ENCODE measurements around the gene PTPRO.
"Not testable (repeated sequence)": the region's sequence is repeated elsewhere in the genome, so short reads cannot be mapped to it uniquely, and the experiment has no call there.

PTPRO gene

GRCh38 chr12:15608406-15608805 is 286.1 kb downstream of the PTPRO start:
- no peak for DNase-seq

- DNase-seq: no peak
Measured at GRCh38 chr12:15608941-15609340, 286.6 kb downstream of the PTPRO start.

DNA sequence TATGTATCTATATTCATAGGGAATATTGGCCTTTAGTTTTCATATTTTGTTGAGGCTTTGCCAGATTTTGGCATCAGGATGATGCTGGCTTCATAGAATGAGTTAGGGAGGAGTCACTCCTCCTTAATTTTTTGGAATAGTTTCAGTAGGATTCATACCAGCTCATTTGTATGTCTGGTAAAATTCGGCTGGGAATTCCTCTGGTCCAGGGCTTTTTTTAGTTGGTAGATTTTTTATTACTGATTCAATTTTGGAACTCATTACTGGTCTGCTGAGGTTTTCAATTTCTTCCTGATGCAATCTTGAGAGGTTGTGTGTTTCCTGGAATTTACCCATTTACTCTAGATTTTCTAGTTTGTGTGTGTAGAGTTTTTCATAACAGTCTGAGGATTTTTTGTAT is 291.7 kb downstream of the PTPRO start:
- DNase-seq: no peak

- DNase-seq: not testable (repeated sequence)
Measured at GRCh38 chr12:15616495-15616894, 294.2 kb downstream of the PTPRO start.

DNA sequence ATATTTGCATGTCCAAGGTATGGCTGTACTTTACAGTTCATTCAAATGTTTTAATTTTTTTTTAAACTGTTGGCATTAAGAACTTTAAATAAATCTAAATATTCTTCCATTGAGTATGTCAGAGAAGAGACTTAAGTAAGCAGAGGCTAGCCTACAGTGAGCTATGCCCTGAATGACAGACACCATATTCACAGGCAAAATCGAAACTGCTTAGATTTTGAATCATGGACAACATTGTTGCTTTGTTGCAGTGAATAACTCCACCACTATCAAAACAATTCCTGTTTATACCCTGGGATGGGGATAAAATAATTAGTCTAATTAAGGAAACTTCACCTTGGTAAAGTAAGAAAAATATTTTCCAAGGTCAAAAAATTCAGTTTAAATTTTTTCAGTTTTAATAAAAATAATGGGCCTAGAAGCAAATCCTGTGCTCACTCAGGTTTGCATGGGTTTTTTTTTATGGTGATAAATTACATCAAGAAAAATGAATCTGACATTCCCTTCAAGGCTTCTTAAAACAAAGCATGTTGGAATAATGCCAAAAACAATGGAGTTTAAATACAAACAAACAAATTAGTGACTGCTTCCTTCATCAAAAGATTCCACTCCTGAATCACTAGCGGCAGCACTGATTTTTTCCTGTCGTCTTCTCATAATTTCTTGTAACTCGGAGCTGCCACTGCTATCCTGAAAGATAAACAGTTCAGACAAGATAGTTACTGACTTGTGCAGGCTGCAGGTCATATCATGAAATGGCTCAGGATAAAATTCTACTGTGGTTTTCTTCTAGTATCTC is 298.6 kb downstream of the PTPRO start:
- DNase-seq: no peak

GRCh38 chr12:15625075-15625474 is 302.8 kb downstream of the PTPRO start:
- no peak for DNase-seq

DNA sequence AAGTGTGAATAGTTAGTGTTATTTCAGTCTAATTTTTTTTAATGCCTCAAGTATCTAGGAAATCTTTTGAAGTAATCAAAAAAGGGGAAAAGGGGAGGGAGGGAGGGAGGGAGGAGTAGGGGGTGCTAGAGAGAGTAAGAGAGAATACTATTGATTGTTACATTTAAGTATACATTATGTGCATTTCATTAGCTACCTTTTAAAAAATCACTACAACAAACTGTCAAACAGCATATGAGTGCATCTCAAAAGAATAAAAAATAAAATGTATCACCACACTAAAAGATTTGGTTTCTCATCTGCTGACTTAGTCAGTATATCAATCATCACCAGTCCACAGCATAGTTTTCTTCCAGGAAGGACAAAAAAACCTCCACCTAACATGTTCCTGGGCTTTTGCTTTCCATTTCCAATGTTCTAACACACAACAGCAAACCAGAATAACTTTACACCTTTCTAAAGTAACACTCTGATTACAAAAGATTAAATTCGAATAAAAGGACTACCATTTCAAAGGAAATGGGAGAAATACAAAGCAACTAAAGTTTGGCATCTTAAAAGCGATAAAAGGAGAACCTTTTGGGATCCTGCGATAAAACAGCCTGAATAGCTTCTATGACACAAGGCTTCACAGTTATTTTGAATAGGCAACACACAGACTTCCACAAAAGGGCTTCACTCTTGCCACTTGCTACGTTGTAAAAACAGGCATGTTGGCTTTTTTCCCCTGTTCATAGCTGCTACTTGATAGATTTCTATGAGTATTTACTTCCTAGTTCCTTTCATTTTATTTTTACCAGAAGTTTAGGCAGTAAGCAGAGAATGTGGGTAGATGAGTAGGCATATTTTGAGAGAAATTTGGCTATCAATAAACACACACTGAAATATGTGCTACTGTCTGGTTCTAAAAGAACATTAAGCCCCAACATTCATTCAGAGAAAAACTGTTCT is 306.0 kb downstream of the PTPRO start:
- no peak for DNase-seq

- DNase-seq: no peak
Measured at GRCh38 chr12:15629108-15629507, 306.8 kb downstream of the PTPRO start.

- no peak for DNase-seq
Measured at GRCh38 chr12:15629761-15630160, 307.5 kb downstream of the PTPRO start.

DNA sequence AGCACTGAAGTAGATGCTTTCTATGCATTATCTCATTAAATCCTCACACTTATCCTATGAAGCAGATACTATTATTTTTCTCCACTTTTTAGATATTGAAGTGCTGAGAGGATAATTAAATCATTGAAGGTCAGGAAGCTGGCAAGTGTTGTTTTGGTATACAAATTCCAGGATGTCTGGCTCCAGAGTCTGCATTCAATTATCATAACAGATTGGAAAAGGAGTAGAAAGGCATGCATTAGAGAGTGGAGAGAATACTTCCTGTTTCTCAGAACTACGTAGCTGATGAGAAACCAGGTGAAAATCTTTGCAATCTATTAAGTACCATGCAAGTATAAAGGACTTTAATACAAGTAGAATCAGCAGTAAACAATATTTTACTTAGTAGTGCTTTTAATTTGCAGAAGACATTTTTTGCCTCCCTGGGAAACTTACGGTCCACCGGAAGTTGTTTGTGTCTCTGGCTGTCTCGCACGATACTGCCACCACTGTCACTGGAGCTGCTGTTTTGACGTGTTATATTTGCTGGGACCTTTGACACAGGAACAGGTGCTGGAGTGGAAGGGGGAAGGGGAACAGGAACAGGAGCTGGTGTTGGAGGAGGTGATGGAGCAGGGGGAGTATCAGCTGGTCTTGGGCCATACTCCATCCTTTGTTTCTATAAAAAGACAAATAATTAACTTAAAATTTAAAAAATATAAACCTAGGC is 308.9 kb downstream of the PTPRO start:
- no peak for DNase-seq

GRCh38 chr12:15632708-15633107 is 310.4 kb downstream of the PTPRO start:
- DNase-seq: no peak

- DNase-seq: no peak
Measured at GRCh38 chr12:15633201-15633600, 310.9 kb downstream of the PTPRO start.

- no peak for DNase-seq
Measured at GRCh38 chr12:15634010-15634683, 311.8 kb downstream of the PTPRO start.

GRCh38 chr12:15636060-15636890 is 314.0 kb downstream of the PTPRO start:
- no peak for DNase-seq

DNA sequence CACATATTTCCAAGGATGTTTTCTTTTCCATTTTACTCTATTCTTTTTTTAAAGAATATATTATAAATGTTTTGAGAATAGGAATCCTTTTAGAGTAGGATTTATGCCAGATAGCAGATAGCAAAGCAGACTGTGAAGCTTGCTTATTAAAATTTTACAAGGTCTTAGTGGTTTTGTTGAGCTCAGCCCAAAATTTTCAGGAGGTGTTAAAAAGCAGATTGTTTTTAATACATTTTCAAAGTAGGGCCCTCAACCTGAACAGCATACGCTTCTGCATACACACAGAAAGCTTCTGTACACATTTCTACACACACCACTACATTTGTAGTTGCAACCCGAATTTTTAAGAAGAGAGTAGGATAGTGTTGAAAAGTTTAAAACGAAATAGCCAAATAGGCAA is 315.9 kb downstream of the PTPRO start:
- no peak for DNase-seq

- DNase-seq: no peak
Measured at GRCh38 chr12:15644700-15645099, 322.4 kb downstream of the PTPRO start.

- no peak for DNase-seq
Measured at GRCh38 chr12:15646581-15646980, 324.3 kb downstream of the PTPRO start.

Data from NCI-H1930 (cell line).